Renal cortex interstitium (tissue), 11 donors: ENCODE results near the gene AMPH. TPM values are rescaled to one million over a fixed set of nuclear protein-coding genes. Genes with fewer than 3 reads are reported as not detected.
A peak's percentile ranks its signal among the peaks of the same experiment; 100 is the strongest.
"Not testable (repeated sequence)": the region's sequence is repeated elsewhere in the genome, so short reads cannot be mapped to it uniquely, and the experiment has no call there.

Source experiments
- DNase-seq, 11 donors: peaks; one replicate each; pipeline ENCODE4 v3.0.0-alpha.2; 2013; ENCODE audit warnings: low read depth in 9 of 11, low spot score in 4 of 11; ENCODE audit errors: extremely low read depth in 1 of 11
- polyA plus RNA-seq, 3 donors: library from polyadenylated mRNA; unstranded; fragments of 120-200 nt; gene quantifications; one replicate each; pipeline ENCODE4 v1.2.1, GENCODE V29; 2013; ENCODE audit not compliant: insufficient read length in 3 of 3

Gene AMPH
- polyA plus RNA-seq, 3 donors: 16.3 to 19.7 (median 16.6) TPM

GRCh38 chr7:38429057-38429456, 202.1 kb downstream of the AMPH start:
- DNase-seq: no peak

- DNase-seq: no peak
Observed at GRCh38 chr7:38428041-38428440, 203.1 kb downstream of the AMPH start.

- no peak for DNase-seq
Observed at GRCh38 chr7:38427279-38427955, 203.8 kb downstream of the AMPH start.

- no peak for DNase-seq
Observed at GRCh38 chr7:38425509-38425908, 205.7 kb downstream of the AMPH start.

GRCh38 chr7:38424750-38425463, 206.3 kb downstream of the AMPH start:
- no peak for DNase-seq

- DNase-seq: no peak
Observed at GRCh38 chr7:38413784-38414183, 217.4 kb downstream of the AMPH start.

- DNase-seq: no peak
Observed at GRCh38 chr7:38411404-38411803, 219.8 kb downstream of the AMPH start.

GRCh38 chr7:38410056-38410455, 221.1 kb downstream of the AMPH start:
- DNase-seq: peak in 3 of 11 donors; percentile 2 to 5 (median 3)

- DNase-seq: no peak
Observed at GRCh38 chr7:38409531-38409930, 221.6 kb downstream of the AMPH start.

- peak in 9 of 11 donors; percentile 7 to 34 (median 24) for DNase-seq
Observed at GRCh38 chr7:38398725-38399321, 232.3 kb downstream of the AMPH start.

GRCh38 chr7:38396852-38397251, 234.3 kb downstream of the AMPH start:
- DNase-seq: no peak

GRCh38 chr7:38395921-38396552, 235.1 kb downstream of the AMPH start:
- DNase-seq: not testable (repeated sequence)

- DNase-seq: no peak
Observed at GRCh38 chr7:38394660-38395059, 236.5 kb downstream of the AMPH start.

GRCh38 chr7:38393874-38394273, 237.3 kb downstream of the AMPH start:
- no peak for DNase-seq

GRCh38 chr7:38391751-38392150, 239.4 kb downstream of the AMPH start:
- DNase-seq: no peak

GRCh38 chr7:38385682-38386081, 245.5 kb downstream of the AMPH start:
- no peak for DNase-seq

- DNase-seq: no peak
Observed at GRCh38 chr7:38383281-38383680, 247.9 kb downstream of the AMPH start.

GRCh38 chr7:38382684-38383083, 248.5 kb downstream of the AMPH start:
- DNase-seq: no peak

GRCh38 chr7:38375453-38375852, 255.7 kb downstream of the AMPH start:
- DNase-seq: no peak

GRCh38 chr7:38374507-38374906, 256.7 kb downstream of the AMPH start:
- peak in 1 of 11 donors; percentile 15 for DNase-seq
